Amygdala (tissue), 56 donors: ENCODE results near the gene HMOX1.
A peak's percentile ranks its signal among the peaks of the same experiment; 100 is the strongest.

Source experiments
- DNase-seq, 56 donors: peaks; one replicate each; lab custom pipeline; 2025; lab: John Stamatoyannopoulos, UW

HMOX1 gene

GRCh38 chr22:35380537-35381423 lies at the start of gene HMOX1:
Gene HMOX1 (plus strand): TSS chr22:35381096. CDS start chr22:35381174, 78 bp downstream.
- peak in 55 of 56 donors; percentile 7 to 90 (median 74) for DNase-seq

- no peak for DNase-seq
Measured at GRCh38 chr22:35332278-35332677, 48.6 kb upstream of the HMOX1 start.

- DNase-seq: no peak
Measured at GRCh38 chr22:35333220-35333619, 47.7 kb upstream of the HMOX1 start.

GRCh38 chr22:35334004-35334403 lies 46.9 kb upstream of the HMOX1 start:
- no peak for DNase-seq

- no peak for DNase-seq
Measured at GRCh38 chr22:35335468-35335867, 45.4 kb upstream of the HMOX1 start.

- no peak for DNase-seq
Measured at GRCh38 chr22:35335936-35336781, 44.7 kb upstream of the HMOX1 start.

- no peak for DNase-seq
Measured at GRCh38 chr22:35337932-35338331, 43.0 kb upstream of the HMOX1 start.

- no peak for DNase-seq
Measured at GRCh38 chr22:35341090-35341874, 39.6 kb upstream of the HMOX1 start.

GRCh38 chr22:35342390-35342789 lies 38.5 kb upstream of the HMOX1 start:
- no peak for DNase-seq

GRCh38 chr22:35343664-35344550 lies 37.0 kb upstream of the HMOX1 start:
- peak in 1 of 56 donors; percentile 15 for DNase-seq

- no peak for DNase-seq
Measured at GRCh38 chr22:35344956-35345690, 35.8 kb upstream of the HMOX1 start.

- no peak for DNase-seq
Measured at GRCh38 chr22:35345808-35346505, 34.9 kb upstream of the HMOX1 start.

GRCh38 chr22:35346596-35347220 lies 34.2 kb upstream of the HMOX1 start:
- DNase-seq: no peak

- no peak for DNase-seq
Measured at GRCh38 chr22:35347462-35347861, 33.4 kb upstream of the HMOX1 start.

- no peak for DNase-seq
Measured at GRCh38 chr22:35348026-35348590, 32.8 kb upstream of the HMOX1 start.

GRCh38 chr22:35348703-35349102 lies 32.2 kb upstream of the HMOX1 start:
- DNase-seq: no peak

GRCh38 chr22:35349368-35349703 lies 31.6 kb upstream of the HMOX1 start:
- DNase-seq: peak in 1 of 56 donors; percentile 45
